A204.1 (cell line): ENCODE results near the gene ORC4.
"Not testable (repeated sequence)": the region's sequence is repeated elsewhere in the genome, so short reads cannot be mapped to it uniquely, and the experiment has no call there.

Source experiments
- FAIRE-seq: peaks from 2 replicates; lab custom pipeline; 2012; peaks lifted over from hg19 to GRCh38; lab: Jason Lieb, UNC

Gene ORC4

DNA sequence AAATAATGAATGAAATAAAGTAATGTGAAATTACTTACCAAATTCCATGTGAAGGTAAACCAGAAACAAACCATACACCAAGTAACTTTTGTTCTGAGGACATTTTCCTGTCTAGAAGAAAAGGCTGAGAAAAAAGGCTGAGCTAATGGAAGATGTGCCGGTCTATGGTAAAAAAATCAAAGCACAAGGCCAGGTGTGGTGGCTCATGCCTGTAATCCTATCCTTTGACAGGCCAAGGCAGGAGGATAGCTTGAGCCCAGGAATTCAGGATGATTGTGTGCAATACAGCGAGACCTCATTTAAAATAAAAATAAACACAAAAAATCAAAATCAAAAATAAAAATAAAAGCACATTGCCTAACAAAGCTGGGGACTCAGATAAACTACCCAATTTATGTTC lies 6.7 kb downstream of the ORC4 start:
- FAIRE-seq = no peak

DNA sequence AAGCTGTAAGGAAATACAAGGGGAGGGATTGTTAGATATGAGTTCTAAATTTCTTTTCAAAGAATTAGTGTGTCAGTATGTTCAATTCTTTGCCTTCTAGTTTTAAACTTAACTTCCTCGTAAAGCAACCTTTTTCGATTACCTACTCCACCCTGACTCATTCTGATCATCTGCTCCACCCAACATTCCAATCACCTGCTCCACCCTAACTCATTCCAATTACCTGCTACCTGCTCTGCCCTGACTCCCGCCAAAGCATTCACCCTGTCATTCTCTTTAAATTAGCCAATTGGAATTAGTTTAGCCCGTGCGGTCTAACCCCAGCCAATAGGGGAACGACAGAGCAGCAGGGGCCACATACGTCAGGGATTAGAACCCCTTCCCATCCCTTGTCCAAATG lies 12.1 kb downstream of the ORC4 start:
- not testable (repeated sequence) for FAIRE-seq

DNA sequence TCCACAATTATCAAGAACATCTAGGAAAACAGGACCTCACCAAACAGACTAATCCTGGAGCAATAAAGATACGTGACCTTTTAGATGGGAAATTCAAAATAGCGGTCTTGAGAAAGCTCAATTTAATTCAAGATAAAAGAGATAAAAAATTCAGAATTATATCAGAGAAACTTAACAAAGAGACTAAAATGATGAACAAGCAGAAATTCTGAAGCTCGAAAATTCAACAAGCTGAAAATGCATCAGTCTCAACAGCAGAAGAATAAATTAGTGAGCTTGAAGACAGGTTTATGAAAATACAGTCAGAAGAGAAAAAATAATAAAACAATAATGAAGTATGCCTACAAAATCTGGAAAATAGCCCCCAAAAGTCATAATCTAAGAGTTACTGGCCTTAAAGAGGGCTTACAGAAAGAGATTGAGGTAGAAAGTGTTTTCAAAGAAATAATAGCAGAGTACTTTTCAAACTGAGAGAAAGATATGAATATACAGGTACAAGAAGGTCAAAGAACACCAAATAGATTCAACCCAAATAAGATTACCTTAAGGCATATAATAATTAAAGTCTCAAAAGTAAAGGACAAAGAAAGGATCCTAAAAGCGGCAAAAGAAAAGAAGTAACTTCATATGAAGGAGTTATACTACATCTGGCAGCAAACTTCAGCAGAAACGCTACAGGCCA lies 13.2 kb downstream of the ORC4 start:
- no peak for FAIRE-seq

DNA sequence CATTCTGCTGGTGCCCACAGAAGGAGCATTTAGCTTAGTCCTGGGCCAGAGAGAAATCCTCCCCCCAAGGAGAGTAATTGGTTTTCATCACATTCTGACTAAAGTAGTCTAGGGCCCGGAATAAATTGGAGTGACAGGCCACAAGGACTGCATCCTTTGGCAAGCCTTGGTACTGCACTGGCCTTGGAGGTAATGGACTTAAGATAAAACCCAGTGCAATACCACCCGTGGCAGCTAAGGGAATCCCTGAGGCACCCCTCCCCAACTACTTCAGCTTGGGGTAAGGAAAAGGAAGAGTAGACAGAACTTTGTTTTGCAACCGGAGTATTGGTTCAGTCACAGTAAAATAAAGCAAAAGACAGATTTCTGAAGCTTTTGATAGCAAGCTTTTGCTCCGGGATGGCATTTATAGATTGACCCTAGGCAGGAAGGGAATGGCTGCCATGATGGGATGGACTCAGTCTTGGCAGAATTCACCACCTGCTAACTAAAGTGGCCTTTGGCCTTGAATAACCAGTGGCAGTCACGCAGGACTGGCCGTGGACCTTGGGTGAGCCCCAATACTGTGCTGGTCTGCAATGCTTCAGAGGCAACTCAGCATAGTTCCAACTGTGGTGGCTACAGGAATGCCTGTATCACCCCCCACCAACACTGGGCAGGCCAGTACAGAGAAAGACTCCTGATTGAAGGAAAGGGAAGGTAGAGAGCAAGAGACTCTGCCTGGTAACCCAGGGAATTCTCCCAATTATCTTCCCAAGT lies 14.1 kb downstream of the ORC4 start:
- no peak for FAIRE-seq

DNA sequence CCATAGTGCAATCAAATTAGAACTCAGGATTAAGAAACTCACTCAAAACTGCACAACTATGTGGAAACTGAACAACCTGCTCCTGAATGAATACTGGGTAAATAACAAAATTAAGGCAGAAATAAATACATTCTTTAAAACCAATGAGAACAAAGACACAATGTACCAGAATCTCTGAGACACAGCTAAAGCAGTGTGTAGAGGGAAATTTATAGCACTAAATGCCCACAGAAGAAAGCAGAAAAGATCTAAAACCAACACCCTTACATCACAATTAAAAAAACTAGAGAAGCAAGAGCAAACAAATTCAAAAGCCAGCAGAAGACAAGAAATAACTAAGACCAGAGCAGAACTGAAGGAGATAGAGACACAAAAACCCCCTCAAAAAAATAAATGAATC lies 18.1 kb downstream of the ORC4 start:
- not testable (repeated sequence) for FAIRE-seq

DNA sequence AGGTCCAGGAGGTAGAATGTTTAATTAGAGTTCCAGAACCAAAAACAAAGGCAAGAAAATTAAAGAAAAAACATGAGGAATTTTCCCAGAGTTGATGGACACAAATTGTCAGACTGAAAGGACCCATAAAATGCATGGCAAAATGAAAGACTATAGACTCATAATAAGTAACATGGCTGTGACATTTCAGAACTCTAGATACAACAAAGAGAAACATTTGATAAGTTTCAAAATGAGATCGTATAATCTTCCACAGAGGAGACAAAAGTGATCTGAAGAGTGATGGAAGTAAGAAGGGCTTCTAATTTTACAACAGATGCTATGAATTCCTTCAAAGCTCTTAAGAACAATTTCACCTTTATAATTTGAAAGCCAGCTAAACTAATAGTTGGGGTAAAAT lies 20.4 kb downstream of the ORC4 start:
- FAIRE-seq = no peak

DNA sequence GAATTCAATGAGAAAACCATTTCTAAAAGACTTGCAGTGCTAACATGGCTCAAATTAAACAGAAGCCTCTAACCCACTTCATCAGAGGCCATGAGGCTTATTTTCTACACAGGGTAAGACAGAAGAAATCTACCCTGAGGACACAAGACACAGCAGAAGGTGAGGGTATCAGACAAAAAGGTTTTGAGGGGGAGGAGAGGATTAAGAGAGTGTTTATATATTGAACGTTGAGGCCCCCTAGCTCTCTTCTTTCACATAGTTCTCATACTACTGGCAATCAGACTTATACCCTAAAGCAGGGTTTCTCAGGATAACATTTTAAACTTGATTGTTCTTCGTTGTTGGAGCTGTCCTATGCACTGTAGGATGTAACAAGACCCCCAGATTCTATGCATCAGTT lies 21.4 kb downstream of the ORC4 start:
- FAIRE-seq = no peak

DNA sequence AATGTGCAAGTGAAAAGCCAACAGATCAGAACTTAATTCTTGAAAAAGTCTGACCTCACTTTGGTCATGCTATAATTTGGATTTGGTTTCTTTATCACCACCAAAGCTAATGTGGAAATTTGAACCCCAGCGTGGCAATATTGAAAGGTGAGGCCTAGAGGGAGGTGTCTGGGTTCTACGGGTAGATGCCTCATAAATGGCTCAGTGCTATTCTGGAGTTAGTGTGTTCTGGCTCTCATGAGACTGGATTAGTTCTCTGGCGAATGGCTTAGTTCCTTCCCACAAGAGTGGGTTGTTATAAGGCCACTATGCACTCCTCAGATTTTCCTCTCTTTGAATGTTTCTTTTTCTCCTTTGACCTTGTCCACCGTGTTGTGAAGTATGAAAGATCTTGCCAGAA lies 22.3 kb downstream of the ORC4 start:
- FAIRE-seq = no peak

DNA sequence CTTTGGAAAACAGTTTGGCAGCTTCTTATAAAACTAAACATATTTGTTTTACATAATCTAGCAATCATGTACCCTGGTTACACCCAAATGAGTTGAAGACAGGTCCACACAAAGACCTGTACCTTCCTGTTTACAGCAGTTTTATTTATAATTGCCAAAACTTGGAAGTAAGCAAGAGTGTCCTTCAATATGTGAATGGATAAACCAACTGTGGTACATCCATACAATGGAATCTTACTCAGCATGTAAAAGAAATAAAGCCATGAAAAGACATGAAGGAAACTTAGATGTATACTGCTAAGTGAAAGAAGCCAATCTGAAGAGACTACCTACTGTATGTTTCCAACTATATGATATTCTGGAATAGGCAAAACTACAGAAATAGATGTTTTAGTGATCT lies 23.7 kb downstream of the ORC4 start:
- no peak for FAIRE-seq

DNA sequence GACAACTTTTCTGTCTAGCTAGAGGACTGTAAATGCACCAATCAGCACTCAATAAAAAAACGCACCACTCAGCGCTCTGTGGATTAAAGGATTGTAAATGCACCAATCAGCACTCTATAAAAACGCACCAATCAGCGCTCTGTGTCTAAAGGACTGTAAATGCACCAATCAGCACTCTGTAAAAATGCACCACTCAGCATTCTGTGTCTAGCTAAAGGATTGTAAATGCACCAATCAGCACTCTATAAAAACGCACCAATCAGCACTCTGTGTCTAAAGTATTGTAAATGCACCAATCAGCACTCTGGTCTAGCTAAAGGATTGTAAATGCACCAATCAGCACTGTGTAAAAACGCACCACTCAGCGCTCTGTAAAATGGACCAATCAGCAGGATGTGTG lies 25.6 kb downstream of the ORC4 start:
- not testable (repeated sequence) for FAIRE-seq

DNA sequence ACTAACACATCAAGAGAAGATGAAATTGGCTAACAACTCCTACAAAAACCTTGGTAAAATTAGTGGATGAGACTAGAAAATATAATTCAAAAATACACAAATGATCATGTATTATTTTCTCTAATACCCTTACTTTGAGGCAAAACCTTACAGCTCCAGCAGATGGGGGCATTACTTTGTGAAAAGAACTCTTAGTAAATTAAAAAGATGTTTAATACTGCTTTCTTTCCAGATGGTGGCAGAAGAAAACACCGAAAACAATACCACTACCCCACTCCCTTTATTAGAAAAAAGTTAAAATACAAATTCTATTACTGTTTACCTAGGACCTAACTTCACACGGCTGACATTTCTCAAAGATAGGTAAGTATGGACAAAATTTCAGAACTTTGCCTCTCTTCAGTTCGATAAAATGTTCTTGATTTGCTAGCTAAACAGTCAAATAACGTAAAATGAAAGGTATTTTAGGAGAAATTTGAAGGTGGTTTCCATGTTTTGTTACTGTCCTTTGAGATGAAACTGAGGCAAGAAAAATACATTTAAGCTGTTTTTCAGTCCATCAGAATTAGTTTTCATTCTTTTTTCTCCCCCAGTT lies 30.6 kb downstream of the ORC4 start:
- peak; percentile 98 for FAIRE-seq

DNA sequence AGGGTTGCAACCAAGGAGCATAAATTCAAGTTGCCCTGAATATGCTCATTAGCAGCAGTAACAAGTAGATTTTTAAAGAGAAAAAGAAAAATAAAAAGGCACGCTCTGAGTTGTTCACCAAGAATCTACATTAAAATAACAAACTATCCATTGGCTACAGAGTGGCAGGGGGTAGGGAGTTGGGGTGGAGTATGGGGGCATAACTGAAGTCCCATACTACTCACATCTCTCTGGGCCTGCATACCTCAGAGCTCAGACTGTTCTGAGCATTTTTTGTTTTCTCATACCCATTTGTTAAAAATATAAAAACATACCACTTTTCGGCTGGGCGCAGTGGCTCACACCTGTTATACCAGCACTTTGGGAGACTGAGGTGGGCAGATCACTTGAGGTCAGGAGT lies 31.4 kb downstream of the ORC4 start:
- FAIRE-seq = no peak

DNA sequence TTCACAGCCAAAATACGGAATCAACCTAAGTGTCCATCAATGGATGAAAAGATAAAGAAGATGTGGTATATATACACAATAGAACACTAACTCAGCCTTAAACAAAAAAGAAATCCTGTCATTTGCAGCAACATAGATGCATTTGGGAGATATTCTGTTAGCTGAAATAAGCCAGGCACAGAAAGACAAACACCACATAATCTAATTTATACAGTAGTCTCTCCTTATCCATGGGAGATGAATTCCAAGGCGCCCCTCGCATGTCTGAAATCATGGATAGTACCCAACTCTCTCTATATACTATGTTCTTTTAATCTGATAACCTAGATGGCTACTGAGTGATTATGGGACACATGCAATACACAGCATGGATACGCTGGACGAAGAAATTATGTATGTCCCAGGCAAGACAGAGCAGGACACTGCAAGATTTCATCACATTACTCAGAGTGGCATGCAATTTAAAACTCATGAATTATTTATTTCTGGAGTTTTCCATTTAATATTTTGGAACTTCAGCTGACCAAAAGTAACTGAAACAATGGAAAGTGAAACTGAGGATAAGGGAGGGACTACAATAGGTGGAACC lies 39.5 kb downstream of the ORC4 start:
- no peak for FAIRE-seq

DNA sequence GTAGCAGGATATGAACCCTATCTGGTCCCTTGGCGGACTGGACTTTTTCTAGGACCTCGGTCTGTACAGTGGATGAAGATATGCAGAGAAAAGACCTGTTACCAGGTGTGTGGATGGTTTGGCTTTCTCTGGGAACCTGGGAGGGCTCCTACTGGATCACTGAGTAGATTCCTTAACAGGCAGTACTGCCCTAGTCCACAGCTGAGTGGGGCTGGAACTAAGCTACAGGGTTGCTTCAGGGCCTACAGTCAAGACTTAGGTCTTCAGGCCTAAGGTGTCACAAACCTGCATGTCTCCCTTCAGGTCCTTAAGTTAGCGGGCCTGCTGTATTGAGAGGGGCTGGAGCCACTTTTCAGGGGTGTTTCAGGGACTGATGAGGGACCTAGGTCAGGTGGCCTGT lies 42.9 kb downstream of the ORC4 start:
- no peak for FAIRE-seq

DNA sequence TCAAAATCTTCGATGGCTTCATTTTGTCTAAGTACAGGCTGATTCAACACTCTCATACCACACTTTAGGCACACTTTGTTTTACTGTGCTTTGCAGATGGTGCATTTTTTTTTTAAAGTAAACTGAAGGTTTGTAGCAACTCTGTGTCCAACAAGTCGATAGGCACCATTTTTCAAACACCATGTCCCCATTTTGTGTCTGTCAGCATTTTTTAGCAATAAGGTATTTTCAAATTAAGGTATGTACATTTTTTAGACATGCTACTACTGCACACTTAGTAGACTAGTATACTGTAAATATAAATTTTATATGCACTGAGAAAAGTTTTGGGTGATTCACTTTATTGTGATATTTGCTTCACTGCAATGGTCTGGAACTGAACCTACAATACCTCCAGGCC lies 44.4 kb downstream of the ORC4 start:
- FAIRE-seq = no peak

DNA sequence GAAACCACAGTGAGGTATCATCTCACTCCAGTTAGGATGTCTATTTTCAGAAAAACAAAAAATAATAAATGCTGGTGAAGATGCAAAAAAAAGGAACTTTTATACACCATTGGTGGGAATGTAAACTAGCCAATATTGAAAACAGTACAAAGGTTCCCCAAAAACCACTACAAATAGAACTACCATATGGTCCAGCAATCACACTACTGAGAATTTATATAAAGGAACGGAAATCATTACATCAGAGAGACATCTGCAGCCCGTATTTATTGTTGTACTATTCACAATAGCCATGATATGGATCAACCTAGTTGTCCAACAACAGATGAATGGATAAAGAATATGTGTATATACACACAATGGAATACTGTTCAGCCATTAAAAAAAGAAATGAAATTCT lies 52.0 kb downstream of the ORC4 start:
- FAIRE-seq = no peak

DNA sequence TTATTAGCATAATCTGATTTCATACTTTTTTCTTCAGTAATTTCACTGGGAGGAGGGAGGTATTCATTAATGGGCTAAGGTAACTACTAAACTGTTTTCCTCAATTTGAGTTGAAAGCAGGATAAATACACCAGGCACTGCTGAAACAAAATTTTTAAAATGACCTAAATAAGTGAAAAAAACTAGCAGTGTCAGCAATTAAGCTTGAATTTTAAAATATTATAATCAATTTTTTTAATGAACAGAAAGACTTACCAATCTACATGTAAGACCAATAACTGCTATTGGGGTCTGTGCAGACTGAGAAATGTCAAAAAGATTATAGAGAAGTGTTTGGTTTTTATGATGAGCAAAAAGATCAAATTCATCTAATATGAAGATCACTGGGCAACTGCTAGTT lies 68.4 kb downstream of the ORC4 start:
- FAIRE-seq = no peak

DNA sequence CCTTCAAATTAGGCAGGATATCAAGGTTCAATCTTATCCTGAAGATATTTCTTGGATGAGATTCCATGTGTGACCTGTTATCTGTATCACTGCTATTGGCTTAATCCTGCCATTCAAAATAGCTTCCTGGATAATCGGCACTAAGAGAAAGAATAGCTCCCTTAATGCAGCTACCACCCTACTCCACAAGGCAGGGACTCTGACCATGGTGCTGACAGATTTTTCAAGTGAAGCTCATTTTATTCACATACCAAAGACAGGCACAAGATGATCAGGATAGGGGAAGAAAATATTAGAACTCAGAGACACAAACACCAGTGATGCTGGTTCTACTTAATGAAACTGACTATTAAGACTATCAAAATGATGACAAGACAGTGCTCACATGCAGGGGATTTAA lies 74.9 kb downstream of the ORC4 start:
- no peak for FAIRE-seq

DNA sequence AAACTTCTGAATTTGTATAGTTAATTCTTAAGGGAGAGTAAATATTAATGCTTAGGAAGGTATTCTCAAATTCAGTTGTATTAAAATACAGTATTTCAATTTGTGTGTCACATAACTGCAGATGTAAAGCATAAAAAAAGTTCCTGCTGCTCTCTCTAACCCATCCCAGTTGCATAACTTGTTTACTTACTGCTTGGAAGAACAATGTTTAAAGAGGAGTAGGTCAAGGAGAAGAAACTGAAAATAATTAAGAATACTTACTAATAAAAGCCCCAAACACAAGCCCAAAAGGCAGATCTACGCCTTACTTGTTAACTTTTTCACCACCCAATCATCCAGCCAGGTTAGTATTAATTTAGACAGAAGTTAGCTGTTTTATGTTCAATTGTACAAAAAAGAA lies 81.2 kb downstream of the ORC4 start:
- no peak for FAIRE-seq

DNA sequence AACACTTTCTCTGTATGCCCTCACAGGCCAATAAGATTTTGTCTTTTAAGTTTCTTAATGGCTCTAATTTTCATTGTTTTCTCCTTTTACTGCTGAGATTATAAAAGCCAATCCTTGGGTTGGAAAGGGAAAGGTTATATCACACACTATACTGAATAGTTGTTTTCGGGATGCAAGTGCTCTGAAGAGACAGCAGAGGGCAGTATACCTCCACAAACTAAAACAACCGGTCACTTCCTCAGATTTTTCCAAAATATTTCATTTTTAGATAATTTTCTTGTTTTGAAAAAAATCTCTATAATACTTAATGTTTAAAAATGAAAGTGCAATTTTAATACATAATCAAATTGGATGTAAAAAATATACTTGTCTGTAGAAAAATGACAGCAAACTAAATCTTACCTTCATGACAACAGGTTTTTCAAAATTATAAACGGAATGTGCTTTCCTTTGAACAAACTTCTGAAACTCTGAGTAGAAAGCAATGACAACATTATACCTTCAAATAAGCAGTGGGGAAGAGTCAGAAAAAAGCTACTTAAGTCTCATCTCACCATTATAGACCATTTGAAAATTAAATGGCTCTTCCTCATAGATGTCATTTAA lies 82.7 kb downstream of the ORC4 start:
- peak; percentile 98 for FAIRE-seq

DNA sequence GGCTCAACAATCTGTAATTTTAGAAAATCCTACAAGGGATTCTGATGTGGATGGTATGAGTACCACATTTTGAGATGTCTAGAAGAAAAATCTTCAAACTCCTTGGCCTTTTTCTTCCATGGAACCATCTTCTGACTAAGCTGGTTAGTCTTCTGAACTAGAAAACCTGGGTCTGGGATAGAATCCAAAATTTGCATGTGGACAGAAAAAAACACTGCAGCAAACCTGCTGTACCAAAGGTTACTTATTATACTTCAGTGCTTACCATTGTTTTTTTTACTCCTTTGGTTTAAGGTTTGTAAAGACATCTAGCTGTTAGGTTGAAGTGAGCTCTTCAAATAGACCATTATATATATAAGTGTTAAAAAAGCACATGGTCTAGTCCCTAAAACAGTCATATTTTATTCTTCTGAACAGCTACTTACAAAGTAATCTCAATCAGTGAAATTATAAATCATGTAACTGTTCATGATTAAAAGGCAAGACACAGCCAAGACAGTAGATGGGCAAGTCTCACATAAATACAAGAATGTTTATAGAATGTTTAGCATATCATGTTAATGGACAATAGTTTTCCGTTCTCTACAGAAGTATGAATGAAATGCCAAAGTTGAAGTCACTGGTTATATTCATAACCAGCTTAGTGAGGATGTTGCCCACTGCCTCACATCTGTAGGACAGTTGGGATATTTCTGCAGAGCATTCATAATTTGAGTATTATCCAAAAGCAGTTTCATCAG lies 85.5 kb downstream of the ORC4 start:
- FAIRE-seq = no peak

DNA sequence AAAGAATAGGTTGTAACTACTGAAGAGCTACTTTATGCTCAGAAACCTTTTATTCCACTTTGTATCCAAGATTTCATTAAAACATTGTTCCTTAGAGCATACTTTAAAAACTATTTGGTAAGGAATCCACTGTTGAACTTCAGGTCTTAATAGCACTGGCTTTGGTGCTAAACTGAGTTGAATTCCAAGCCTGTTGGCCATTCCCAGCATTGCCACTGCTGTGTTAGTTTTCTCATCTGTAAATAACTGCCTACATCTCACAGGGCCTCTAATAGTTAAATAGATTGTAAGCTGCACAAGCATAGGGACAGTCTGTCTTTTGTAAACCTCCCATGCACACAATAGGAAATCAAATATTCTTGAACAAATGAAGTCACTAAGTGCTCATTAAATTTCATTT lies 86.6 kb downstream of the ORC4 start:
- FAIRE-seq = no peak
